Measurements from ENCODE around the gene POLE. TPM values are rescaled to one million over a fixed set of nuclear protein-coding genes. Genes with fewer than 3 reads are reported as not detected.

POLE gene
- total RNA-seq, 1 donor from 2014 or later: 32.9 TPM

- peaks cover 54 to 63% (median 56%) of the 10 kb centered on the region in 3 donors for H3K36me3 ChIP-seq (ENCODE audit: control insufficient read depth in 3 of 3, insufficient read depth in 3 of 3, low read length in 3 of 3)
- H3K9ac ChIP-seq (ENCODE audit: low read depth in 1 of 3, low read length in 3 of 3): no peak overlapping the region
- H3K4me3 ChIP-seq (ENCODE audit: low read length in 3 of 3): no peak overlapping the region
- no peaks in the 10 kb centered on the region for H3K27me3 ChIP-seq (ENCODE audit: control insufficient read depth in 3 of 3, insufficient read depth in 3 of 3, low read length in 3 of 3)
- H3K4me1 ChIP-seq (ENCODE audit: control insufficient read depth in 3 of 3, insufficient read depth in 3 of 3, low read length in 3 of 3): no peaks in the 10 kb centered on the region
- no peaks in the 10 kb centered on the region for H3K9me3 ChIP-seq (ENCODE audit: control insufficient read depth in 3 of 3, low read length in 3 of 3)
- H3K27ac ChIP-seq (ENCODE audit: low read depth, low read length): no peak overlapping the region
Observed at GRCh38 chr12:132642846-132643835, 44.0 kb downstream of the POLE start.

GRCh38 chr12:132641811-132642650 is 45.1 kb downstream of the POLE start:
- H3K27ac ChIP-seq (ENCODE audit: low read depth, low read length): no peak overlapping the region
- no peak overlapping the region for H3K4me3 ChIP-seq (ENCODE audit: low read length in 3 of 3)
- peaks cover 52 to 65% (median 55%) of the 10 kb centered on the region in 3 donors for H3K36me3 ChIP-seq (ENCODE audit: control insufficient read depth in 3 of 3, insufficient read depth in 3 of 3, low read length in 3 of 3)
- H3K9me3 ChIP-seq (ENCODE audit: control insufficient read depth in 3 of 3, low read length in 3 of 3): no peaks in the 10 kb centered on the region
- no peaks in the 10 kb centered on the region for H3K4me1 ChIP-seq (ENCODE audit: control insufficient read depth in 3 of 3, insufficient read depth in 3 of 3, low read length in 3 of 3)
- H3K27me3 ChIP-seq (ENCODE audit: control insufficient read depth in 3 of 3, insufficient read depth in 3 of 3, low read length in 3 of 3): no peaks in the 10 kb centered on the region
- no peak overlapping the region for H3K9ac ChIP-seq (ENCODE audit: low read depth in 1 of 3, low read length in 3 of 3)

GRCh38 chr12:132640936-132641335 is 46.2 kb downstream of the POLE start:
- no peaks in the 10 kb centered on the region for H3K4me1 ChIP-seq (ENCODE audit: control insufficient read depth in 3 of 3, insufficient read depth in 3 of 3, low read length in 3 of 3)
- H3K27me3 ChIP-seq (ENCODE audit: control insufficient read depth in 3 of 3, insufficient read depth in 3 of 3, low read length in 3 of 3): no peaks in the 10 kb centered on the region
- H3K27ac ChIP-seq (ENCODE audit: low read depth, low read length): no peak overlapping the region
- H3K9me3 ChIP-seq (ENCODE audit: control insufficient read depth in 3 of 3, low read length in 3 of 3): no peaks in the 10 kb centered on the region
- H3K9ac ChIP-seq (ENCODE audit: low read depth in 1 of 3, low read length in 3 of 3): no peak overlapping the region
- H3K4me3 ChIP-seq (ENCODE audit: low read length in 3 of 3): no peak overlapping the region
- H3K36me3 ChIP-seq (ENCODE audit: control insufficient read depth in 3 of 3, insufficient read depth in 3 of 3, low read length in 3 of 3): peaks cover 53 to 67% (median 54%) of the 10 kb centered on the region in 3 donors

- Histone ChIP-seq H3K27ac (ENCODE audit: low read depth, low read length) (no peak overlapping the region), H3K9ac (ENCODE audit: low read depth in 1 of 3, low read length in 3 of 3) (no peak overlapping the region), H3K4me3 (ENCODE audit: low read length in 3 of 3) (no peak overlapping the region), H3K27me3 (ENCODE audit: control insufficient read depth in 3 of 3, insufficient read depth in 3 of 3, low read length in 3 of 3) (no peaks in the 10 kb centered on the region), H3K9me3 (ENCODE audit: control insufficient read depth in 3 of 3, low read length in 3 of 3) (no peaks in the 10 kb centered on the region), H3K4me1 (ENCODE audit: control insufficient read depth in 3 of 3, insufficient read depth in 3 of 3, low read length in 3 of 3) (no peaks in the 10 kb centered on the region), H3K36me3 (ENCODE audit: control insufficient read depth in 3 of 3, insufficient read depth in 3 of 3, low read length in 3 of 3) (peaks cover 59 to 74% (median 60%) of the 10 kb centered on the region in 3 donors)
Observed at GRCh38 chr12:132639956-132640520, 47.1 kb downstream of the POLE start.

GRCh38 chr12:132638541-132639408 is 48.4 kb downstream of the POLE start:
- no peak overlapping the region for H3K27ac ChIP-seq (ENCODE audit: low read depth, low read length)
- H3K36me3 ChIP-seq (ENCODE audit: control insufficient read depth in 3 of 3, insufficient read depth in 3 of 3, low read length in 3 of 3): peaks cover 68 to 85% (median 68%) of the 10 kb centered on the region in 3 donors

DNA sequence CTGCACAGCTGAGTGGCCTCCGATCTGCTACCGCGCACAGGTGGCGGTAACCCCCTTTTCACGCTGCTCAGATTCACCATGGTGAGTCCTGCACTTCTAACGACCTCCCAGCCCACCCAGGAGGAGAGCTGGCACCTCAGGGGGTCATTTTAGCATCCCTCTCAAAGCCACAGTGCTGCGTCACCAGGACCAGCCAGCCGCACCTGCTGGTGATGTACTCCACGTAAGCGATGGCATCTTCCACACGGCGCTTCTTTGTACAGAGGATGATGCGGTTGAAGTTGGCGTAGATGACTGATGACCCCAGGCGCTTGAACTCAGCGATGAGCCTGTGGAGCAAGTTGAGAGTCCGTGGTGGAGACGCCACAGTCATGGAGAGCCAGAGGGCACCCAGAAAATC is 49.3 kb downstream of the POLE start:
- no peak overlapping the region for H3K4me3 ChIP-seq (ENCODE audit: low read length in 3 of 3)
- H3K27me3 ChIP-seq (ENCODE audit: control insufficient read depth in 3 of 3, insufficient read depth in 3 of 3, low read length in 3 of 3): no peaks in the 10 kb centered on the region
- peaks cover 60 to 83% (median 64%) of the 10 kb centered on the region in 3 donors for H3K36me3 ChIP-seq (ENCODE audit: control insufficient read depth in 3 of 3, insufficient read depth in 3 of 3, low read length in 3 of 3)
- no peak overlapping the region for H3K27ac ChIP-seq (ENCODE audit: low read depth, low read length)
- no peaks in the 10 kb centered on the region for H3K4me1 ChIP-seq (ENCODE audit: control insufficient read depth in 3 of 3, insufficient read depth in 3 of 3, low read length in 3 of 3)
- no peaks in the 10 kb centered on the region for H3K9me3 ChIP-seq (ENCODE audit: control insufficient read depth in 3 of 3, low read length in 3 of 3)
- no peak overlapping the region for H3K9ac ChIP-seq (ENCODE audit: low read depth in 1 of 3, low read length in 3 of 3)

More at GRCh38 chr12:132638541-132639408, 48.4 kb downstream of the POLE start:
- Histone ChIP-seq H3K4me3 (ENCODE audit: low read length in 3 of 3) (no peak overlapping the region), H3K9ac (ENCODE audit: low read depth in 1 of 3, low read length in 3 of 3) (no peak overlapping the region), H3K27me3 (ENCODE audit: control insufficient read depth in 3 of 3, insufficient read depth in 3 of 3, low read length in 3 of 3) (no peaks in the 10 kb centered on the region), H3K4me1 (ENCODE audit: control insufficient read depth in 3 of 3, insufficient read depth in 3 of 3, low read length in 3 of 3) (no peaks in the 10 kb centered on the region), H3K9me3 (ENCODE audit: control insufficient read depth in 3 of 3, low read length in 3 of 3) (no peaks in the 10 kb centered on the region)

- Histone ChIP-seq H3K4me3 (ENCODE audit: low read length in 3 of 3) (no peak overlapping the region), H3K4me1 (ENCODE audit: control insufficient read depth in 3 of 3, insufficient read depth in 3 of 3, low read length in 3 of 3) (no peaks in the 10 kb centered on the region), H3K36me3 (ENCODE audit: control insufficient read depth in 3 of 3, insufficient read depth in 3 of 3, low read length in 3 of 3) (peaks cover 60 to 79% (median 61%) of the 10 kb centered on the region in 3 donors), H3K9ac (ENCODE audit: low read depth in 1 of 3, low read length in 3 of 3) (no peak overlapping the region), H3K27ac (ENCODE audit: low read depth, low read length) (no peak overlapping the region), H3K9me3 (ENCODE audit: control insufficient read depth in 3 of 3, low read length in 3 of 3) (no peaks in the 10 kb centered on the region), H3K27me3 (ENCODE audit: control insufficient read depth in 3 of 3, insufficient read depth in 3 of 3, low read length in 3 of 3) (no peaks in the 10 kb centered on the region)
Observed at GRCh38 chr12:132635076-132635955, 51.8 kb downstream of the POLE start.

DNA sequence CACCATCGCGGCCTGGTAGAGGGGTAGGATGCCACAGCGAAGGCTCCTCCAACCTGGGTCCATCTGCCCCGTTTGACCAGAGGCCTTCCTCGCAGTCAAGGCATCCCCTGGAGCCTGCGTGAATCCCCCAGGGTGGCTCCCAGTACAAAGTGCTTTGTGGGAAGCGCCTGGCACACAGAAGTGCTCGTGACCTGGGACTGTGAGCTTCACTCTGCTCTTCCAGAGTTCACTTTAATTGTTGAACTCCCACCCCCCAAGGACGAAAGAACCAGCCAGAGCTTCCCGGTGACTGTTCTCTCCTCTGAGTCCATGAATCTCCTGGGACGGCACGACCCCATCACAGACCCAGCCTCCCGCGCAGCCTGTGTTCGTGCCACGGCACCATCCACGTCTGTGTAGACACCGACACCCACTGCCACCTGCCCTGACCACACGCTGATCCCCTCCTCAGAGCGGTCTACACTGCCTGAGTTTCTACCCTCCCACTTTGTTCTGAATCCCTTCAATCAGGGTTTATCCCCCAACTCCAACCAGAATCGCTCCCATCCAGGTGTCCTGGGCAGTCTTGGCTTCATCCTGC is 52.6 kb downstream of the POLE start:
- H3K27me3 ChIP-seq (ENCODE audit: control insufficient read depth in 3 of 3, insufficient read depth in 3 of 3, low read length in 3 of 3): no peaks in the 10 kb centered on the region
- no peak overlapping the region for H3K4me3 ChIP-seq (ENCODE audit: low read length in 3 of 3)
- H3K9me3 ChIP-seq (ENCODE audit: control insufficient read depth in 3 of 3, low read length in 3 of 3): no peaks in the 10 kb centered on the region
- H3K4me1 ChIP-seq (ENCODE audit: control insufficient read depth in 3 of 3, insufficient read depth in 3 of 3, low read length in 3 of 3): no peaks in the 10 kb centered on the region
- H3K27ac ChIP-seq (ENCODE audit: low read depth, low read length): no peak overlapping the region
- H3K36me3 ChIP-seq (ENCODE audit: control insufficient read depth in 3 of 3, insufficient read depth in 3 of 3, low read length in 3 of 3): peaks cover 58 to 81% (median 68%) of the 10 kb centered on the region in 3 donors
- no peak overlapping the region for H3K9ac ChIP-seq (ENCODE audit: low read depth in 1 of 3, low read length in 3 of 3)

Measured in skeletal muscle tissue (tissue), 4 donors.